NOMO-1 treated with dmso at 0.1 percent for 144 hours (cell line): ENCODE data around the gene TBC1D24.
"Not testable (repeated sequence)": the region's sequence is repeated elsewhere in the genome, so short reads cannot be mapped to it uniquely, and the experiment has no call there.

ENCODE experiments used
- DNase-seq: peaks from one replicate; lab custom pipeline; 2025; ENCODE audit not compliant: unreplicated experiment; lab: John Stamatoyannopoulos, UW

The TBC1D24 gene

GRCh38 chr16:2468233-2468724 is 6.6 kb upstream of the TBC1D24 start:
- DNase-seq: no peak

DNA sequence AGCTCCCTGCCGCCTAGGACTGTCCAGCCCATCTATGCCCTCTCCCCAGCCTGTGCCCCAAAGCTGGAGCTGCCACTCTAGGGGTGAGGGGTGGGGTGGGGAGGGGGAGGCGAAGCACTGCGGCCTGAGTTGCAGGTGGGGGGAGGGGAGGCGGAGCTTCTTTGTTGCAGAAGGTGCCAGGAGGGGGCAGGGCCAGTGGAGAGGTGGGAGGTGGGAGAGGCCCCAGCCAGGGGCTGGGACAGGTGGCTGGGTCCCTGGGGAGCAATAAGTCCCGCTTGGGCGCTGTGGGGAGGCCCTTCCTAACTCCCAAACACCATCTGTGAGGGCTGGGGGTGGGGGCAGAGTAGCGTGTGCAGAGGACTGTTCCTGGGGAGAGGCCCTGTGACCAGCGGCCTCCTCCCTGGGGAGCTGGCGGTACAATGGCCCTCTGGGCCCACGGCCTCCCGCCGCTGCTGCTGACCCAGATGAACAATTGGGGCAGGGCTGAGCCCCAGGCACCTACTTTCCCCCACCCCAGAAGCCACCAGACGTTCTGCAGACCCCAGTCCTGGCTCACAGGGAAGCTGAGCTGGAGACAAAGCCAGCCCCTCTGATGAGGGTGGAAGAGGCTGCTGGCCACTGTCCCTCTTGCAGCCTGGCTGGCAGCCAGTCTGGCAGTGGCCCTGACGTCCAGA is 6.1 kb upstream of the TBC1D24 start:
- DNase-seq: no peak

DNA sequence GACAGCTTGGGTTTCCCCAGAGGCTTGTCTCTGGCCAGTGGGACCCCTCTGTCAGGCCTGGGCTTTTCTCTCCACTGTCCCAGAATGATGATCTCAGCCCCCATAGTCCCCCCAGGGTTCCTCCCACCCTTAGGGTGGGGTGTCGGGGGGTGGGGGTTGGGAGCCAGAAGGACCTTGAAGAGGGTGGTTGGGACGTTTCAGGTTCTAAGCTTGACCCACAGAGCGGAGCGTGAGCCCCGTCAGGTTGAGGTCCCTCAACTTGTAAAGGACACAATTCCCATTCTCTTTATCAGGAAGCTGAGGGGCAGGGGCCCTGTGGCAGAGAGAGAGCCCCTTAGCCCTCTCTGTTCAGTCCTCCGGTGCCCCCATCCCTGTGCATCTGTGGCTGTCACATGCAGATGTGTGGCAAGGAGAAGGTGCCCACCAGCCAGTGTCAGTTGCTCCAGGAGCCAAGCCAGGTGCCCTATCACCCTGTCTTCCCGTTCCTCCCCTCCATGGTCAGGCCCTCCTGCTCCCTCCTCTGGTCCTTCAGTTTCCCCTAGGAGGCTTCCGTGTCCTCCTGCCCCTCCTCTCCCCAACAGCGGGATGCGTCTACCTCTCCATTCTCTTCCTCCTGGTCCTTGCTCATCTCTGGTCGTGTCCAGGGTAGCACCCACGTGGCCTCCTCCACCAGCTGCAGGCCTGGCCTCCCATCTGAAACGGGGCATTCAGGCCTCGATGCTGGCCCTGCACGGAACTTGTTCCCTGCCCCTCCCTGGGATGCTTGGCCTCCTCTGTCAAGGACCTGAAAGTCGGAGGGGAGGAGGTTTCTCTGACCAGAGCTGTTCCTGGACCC is 5.3 kb upstream of the TBC1D24 start:
- DNase-seq: no peak

- no peak for DNase-seq
Measured at GRCh38 chr16:2470234-2470601, 4.7 kb upstream of the TBC1D24 start.

GRCh38 chr16:2470603-2471015 is 4.3 kb upstream of the TBC1D24 start:
- DNase-seq: no peak

GRCh38 chr16:2471016-2471652 is 3.8 kb upstream of the TBC1D24 start, which contains the start of gene NTN3:
Gene NTN3 (plus strand): TSS chr16:2471297. CDS start chr16:2471702, 405 bp downstream.
- DNase-seq: no peak

- DNase-seq: no peak
Measured at GRCh38 chr16:2471653-2472487, 3.1 kb upstream of the TBC1D24 start.

GRCh38 chr16:2472488-2472864 is 2.5 kb upstream of the TBC1D24 start:
- no peak for DNase-seq

DNA sequence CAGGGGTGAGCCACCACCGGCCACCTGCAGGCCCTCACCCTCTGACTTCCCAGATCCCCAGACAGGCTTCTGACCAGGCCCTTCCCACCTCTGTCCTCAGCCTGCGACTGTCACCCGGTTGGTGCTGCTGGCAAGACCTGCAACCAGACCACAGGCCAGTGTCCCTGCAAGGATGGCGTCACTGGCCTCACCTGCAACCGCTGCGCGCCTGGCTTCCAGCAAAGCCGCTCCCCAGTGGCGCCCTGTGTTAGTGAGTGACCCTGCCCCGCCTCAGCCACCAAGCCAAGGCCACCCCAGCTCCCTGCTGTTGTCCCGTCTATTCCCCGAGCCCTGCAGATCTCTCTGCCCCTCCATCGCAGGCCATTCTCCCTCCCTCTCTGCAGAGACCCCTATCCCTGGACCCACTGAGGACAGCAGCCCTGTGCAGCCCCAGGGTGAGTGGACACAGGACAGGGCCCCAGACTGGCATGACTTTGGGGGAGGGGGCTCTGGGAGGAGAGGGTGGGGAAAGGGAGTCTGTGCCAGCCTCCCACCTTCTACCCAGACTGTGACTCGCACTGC is 2.0 kb upstream of the TBC1D24 start:
- DNase-seq: no peak

GRCh38 chr16:2473446-2473926 is 1.4 kb upstream of the TBC1D24 start:
- DNase-seq: no peak

DNA sequence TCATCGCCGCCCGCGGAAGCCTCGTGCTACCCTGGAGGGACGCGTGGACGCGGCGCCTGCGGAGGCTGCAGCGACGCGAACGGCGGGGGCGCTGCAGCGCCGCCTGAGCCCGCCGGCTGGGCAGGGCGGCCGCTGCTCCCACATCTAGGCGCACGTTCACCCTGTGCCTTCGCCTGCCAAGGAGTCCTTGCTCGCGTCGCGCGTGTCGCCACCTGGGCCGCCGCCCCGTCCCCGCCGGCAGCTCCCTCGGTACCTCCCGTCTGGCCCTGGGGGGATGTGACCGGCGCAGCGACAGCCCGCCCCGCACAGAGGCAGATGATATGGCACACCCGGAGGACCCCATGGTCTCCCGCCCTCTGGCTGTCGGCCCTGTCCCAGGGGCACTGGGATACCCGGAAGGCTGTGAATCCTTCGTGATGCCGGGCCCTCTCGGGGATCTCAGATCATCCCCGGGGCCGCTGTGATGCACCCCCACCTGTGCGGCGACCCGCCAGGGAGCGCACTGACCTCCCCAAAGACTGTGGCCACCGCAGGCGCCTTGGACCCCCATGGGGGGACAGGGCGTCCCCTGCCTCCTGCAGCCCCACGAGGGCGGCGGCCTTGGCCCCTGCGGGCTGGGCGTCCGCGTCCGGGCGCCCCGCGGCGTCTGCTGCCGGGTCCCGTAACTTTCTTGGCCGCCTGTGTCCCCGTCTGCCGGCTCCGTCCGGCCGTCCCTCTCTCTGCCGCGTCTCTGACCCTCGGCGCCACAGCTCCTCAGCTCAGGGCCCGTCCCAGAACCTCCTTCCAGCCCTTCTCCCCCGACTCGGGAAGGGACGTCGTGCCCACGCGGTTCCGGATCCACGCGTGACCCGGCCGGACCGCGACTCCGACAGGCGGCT is 689 bp upstream of the TBC1D24 start:
- DNase-seq: peak; percentile 45

DNA sequence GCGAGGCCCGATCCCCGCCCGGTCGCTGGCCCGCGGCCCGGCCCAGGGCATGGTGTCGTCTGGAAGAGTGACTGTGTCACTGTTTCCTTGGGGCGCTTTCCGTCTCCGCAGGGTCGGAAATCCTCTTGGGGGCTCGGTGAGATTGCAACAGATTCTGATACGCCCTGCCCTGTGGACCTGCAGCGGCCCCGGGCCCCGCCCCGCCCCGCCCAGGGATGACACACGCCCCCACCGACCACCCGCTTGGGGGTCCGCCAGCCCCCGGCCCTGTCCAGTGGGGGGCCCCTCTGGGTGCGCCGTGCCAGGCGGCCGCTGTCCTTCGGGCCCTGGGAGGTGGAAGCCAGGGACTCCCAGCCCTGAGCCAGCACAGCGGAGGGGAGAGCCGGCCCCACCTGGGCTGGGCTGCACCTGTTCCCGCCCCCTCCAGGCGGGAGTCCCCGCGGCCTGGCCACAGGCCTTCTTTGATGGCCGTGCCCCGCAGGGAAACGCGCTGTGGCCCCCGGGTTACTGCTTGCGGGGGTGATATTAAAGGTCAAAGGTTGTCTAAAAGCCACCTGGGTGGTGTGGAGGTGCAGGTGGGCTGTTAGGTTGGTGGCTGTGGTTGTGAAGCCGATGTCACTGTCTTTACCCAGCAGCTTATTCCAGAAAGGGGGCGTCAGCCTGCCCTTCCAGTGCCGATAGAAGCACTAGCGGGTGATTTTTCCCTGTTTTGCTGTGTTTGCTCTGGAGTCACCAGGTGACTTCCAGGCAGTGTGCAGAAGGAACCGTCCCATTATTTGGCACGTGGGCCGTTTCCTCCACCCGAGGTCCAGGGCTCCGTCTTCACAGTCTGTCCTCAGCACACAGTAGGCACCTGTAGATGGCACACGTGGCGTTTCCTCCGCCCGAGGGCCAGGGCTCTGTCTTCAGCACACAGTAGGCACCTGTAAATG is 752 bp downstream of the TBC1D24 start:
- no peak for DNase-seq

DNA sequence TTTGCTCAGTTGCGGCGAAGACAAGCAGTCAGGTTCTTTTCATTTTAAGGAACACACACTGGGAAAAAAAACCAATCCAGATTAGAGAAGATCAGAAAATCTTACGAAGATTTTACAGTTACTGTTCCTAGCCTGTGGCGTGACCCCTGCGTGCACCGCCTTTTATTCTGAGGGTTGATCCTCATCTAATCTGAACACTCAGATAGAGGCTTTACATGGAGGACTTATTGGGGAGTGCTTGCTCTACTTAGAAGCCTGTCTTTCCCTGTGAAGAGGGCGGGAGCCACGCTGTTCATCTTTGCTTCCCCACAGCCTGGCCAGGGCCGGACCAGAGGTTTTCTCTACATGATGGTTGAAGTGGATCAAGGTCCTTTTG is 1.4 kb downstream of the TBC1D24 start:
- DNase-seq: no peak

DNA sequence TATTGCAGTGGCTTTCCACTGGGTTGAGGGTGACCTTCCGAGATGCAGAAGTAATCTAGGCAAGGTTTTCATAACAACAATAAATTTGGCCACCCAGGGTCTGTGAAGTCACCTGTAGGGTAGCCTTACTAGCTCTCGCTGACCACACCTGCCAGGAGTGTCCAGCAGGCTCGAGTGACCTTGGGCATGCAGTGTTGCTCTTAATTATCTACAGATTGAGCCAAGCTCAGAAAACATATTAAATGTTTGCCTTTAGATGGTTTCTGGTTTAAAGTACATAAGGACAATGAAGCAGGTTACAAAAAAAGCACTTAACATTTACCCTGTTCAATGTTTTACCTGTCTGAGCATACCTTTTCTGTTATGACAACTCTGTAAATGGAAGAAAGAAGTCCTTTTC is 1.8 kb downstream of the TBC1D24 start:
- DNase-seq: no peak

- DNase-seq: no peak
Measured at GRCh38 chr16:2477327-2477726, 2.4 kb downstream of the TBC1D24 start.

GRCh38 chr16:2478279-2478678 is 3.4 kb downstream of the TBC1D24 start:
- no peak for DNase-seq

DNA sequence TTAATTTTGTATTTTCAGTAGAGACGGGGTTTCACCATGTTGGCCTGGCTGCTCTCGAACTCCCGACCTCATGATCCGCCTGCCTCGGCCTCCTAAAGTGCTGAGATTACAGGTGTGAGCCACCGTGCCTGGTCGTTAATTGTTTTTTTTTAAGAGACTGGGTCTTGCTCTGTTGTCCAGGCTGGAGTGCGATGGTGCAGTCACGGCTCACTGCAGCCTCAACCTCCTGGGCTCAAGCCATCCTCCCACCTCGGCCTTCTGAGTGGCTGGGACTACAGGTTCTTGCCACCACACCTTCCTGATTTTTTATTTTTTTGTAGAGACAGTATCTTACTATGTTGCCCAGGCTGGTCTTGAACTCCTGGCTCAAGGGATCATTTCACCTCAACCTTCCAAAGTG is 5.1 kb downstream of the TBC1D24 start:
- not testable (repeated sequence) for DNase-seq

- DNase-seq: no peak
Measured at GRCh38 chr16:2480948-2481347, 6.0 kb downstream of the TBC1D24 start.
